ENCODE measurements around the gene ADAMTS8. TPM values are rescaled to one million over a fixed set of nuclear protein-coding genes. Genes with fewer than 3 reads are reported as not detected.

The ADAMTS8 gene
- total RNA-seq, 2 donors from 2014 or later: 1.00 to 4.0 TPM

DNA sequence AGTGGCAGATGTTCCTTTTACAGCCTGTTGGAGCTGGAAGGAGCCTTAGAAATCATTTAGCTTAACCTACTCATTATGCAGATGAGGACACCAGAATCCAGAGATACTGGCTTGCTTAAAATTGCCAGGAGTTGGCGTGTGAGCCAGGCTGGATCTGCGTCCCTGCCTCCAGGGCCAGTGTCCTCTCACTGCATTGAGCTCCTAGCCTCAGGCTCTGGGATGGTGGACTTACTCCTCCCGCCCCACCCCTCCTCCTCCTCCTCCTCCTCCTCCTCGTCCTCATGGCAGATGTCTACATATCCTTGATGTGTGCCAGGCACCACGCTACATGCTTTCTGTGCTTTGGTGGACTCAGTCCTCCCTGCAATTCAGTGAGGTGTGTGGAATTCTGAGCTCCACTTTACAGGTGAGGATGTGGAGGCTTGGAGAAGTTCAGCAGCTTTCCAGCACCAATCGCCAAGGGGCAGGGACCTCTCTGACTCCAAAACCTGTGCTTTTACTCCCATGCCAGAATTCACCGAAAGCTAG lies 44.1 kb upstream of the ADAMTS8 start:
- H3K9me3 ChIP-seq (ENCODE audit: control insufficient read depth, low read length): no peaks in the 10 kb centered on the region
- Mint-ChIP-seq H3K27me3 (ENCODE audit: insufficient read depth) (no peaks in the 10 kb centered on the region), H3K4me1 (no peaks in the 10 kb centered on the region), H3K27ac (no peak overlapping the region), H3K9me3 (no peaks in the 10 kb centered on the region), H3K36me3 (ENCODE audit: low read depth) (peaks cover 2% of the 10 kb centered on the region), H3K4me3 (no peak overlapping the region)
- H3K27ac ChIP-seq (ENCODE audit: low read depth, low read length): no peak overlapping the region
- no peaks in the 10 kb centered on the region for H3K36me3 ChIP-seq (ENCODE audit: control insufficient read depth, insufficient read depth, low read length)
- TF ChIP-seq, protein P1, sequence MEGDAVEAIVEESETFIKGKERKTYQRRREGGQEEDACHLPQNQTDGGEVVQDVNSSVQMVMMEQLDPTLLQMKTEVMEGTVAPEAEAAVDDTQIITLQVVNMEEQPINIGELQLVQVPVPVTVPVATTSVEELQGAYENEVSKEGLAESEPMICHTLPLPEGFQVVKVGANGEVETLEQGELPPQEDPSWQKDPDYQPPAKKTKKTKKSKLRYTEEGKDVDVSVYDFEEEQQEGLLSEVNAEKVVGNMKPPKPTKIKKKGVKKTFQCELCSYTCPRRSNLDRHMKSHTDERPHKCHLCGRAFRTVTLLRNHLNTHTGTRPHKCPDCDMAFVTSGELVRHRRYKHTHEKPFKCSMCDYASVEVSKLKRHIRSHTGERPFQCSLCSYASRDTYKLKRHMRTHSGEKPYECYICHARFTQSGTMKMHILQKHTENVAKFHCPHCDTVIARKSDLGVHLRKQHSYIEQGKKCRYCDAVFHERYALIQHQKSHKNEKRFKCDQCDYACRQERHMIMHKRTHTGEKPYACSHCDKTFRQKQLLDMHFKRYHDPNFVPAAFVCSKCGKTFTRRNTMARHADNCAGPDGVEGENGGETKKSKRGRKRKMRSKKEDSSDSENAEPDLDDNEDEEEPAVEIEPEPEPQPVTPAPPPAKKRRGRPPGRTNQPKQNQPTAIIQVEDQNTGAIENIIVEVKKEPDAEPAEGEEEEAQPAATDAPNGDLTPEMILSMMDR (conservative IDR thresholded peaks at IDR 0.05): no peak
- WGBS, 2 experiments (ENCODE audit: insufficient coverage in 1 of 2, insufficient read length in 1 of 2): 88 to 96% methylated on average over 4 to 7 of the region's 7 CpGs
- no peak overlapping the region for H3K9ac ChIP-seq (ENCODE audit: extremely low read depth, low read length, poor library complexity, severe bottlenecking)
- no peak overlapping the region for H3K4me3 ChIP-seq (ENCODE audit: low read length)
- no peaks in the 10 kb centered on the region for H3K27me3 ChIP-seq (ENCODE audit: control insufficient read depth, insufficient read depth, low read length, poor library complexity, severe bottlenecking)
- no peak for DNase-seq
- H3K4me1 ChIP-seq (ENCODE audit: control insufficient read depth, insufficient read depth, low read length): no peaks in the 10 kb centered on the region

DNA sequence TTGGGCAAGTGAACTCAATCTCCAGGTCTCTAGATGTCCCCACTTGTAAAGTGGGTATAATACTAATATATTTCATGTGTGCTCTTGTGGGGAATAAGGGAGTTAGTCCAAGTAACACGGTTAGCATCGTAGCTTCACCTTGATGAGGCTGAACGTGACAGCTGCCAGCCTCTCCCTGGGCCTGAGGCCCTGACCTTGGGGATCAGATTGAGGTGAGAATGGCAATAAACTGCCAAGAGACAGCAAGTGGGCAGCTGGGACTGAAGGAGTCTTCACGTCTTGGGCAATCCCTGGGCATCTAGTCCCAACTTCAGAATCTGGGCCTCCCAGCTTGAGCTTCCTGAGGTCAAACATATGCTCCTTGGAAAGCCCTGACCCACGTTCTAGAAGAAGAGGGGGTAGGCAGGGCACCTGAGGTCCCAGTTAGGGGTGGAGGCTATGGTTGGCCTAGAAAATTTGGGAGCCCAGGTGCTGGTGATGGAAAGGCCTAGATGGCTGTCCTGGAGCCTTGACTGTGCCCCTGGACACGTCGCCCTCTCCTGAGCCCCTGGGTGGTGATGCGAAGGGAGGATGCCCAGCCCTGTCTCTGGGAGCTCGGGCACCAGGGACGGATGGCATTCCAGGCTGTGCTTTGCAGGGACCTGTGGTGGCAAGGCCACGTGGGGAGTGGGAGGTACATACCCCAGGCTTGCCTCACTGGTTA lies 43.5 kb upstream of the ADAMTS8 start:
- no peak overlapping the region for H3K9ac ChIP-seq (ENCODE audit: extremely low read depth, low read length, poor library complexity, severe bottlenecking)
- H3K4me1 ChIP-seq (ENCODE audit: control insufficient read depth, insufficient read depth, low read length): no peaks in the 10 kb centered on the region
- H3K4me3 ChIP-seq (ENCODE audit: low read length): no peak overlapping the region
- Mint-ChIP-seq H3K36me3 (ENCODE audit: low read depth) (peaks cover 2% of the 10 kb centered on the region), H3K4me3 (no peak overlapping the region), H3K27ac (no peak overlapping the region), H3K4me1 (no peaks in the 10 kb centered on the region), H3K27me3 (ENCODE audit: insufficient read depth) (no peaks in the 10 kb centered on the region), H3K9me3 (no peaks in the 10 kb centered on the region)
- no peaks in the 10 kb centered on the region for H3K27me3 ChIP-seq (ENCODE audit: control insufficient read depth, insufficient read depth, low read length, poor library complexity, severe bottlenecking)
- H3K36me3 ChIP-seq (ENCODE audit: control insufficient read depth, insufficient read depth, low read length): no peaks in the 10 kb centered on the region
- DNase-seq: no peak
- H3K27ac ChIP-seq (ENCODE audit: low read depth, low read length): no peak overlapping the region
- H3K9me3 ChIP-seq (ENCODE audit: control insufficient read depth, low read length): no peaks in the 10 kb centered on the region
- WGBS, 2 experiments (ENCODE audit: insufficient coverage in 1 of 2, insufficient read length in 1 of 2): 92 to 94% methylated on average over 8 to 11 of the region's 11 CpGs
- TF ChIP-seq, protein P1 (conservative IDR thresholded peaks at IDR 0.05): no peak

DNA sequence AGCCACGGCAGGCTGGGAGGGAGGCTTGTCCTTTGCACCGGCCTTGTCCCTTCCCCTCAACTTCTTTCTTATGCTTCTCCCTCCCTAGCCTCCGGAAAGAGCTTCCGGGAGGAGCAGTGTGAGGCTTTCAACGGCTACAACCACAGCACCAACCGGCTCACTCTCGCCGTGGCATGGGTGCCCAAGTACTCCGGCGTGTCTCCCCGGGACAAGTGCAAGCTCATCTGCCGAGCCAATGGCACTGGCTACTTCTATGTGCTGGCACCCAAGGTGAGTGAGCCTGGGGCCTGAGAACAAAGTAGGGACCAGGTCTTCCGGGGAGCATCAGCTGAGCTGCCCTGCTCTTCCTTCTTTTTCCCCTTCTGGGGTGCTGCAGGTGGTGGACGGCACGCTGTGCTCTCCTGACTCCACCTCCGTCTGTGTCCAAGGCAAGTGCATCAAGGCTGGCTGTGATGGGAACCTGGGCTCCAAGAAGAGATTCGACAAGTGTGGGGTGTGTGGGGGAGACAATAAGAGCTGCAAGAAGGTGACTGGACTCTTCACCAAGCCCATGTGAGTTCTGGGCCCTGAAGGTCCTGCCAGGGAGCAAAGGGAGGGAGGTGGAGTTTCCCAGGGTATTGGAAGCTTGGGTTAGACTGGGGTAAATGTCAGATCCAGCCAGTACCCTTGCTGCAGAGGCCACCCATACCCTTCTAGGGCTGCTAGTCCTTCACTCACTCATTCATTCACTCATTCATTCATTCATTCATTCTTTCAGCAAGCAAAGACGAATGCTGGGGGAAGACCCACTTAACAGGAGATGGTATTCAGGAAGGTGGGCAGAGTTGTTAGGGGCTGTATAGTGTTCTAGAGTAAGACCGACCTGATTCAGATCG lies 42.7 kb upstream of the ADAMTS8 start:
- H3K36me3 ChIP-seq (ENCODE audit: control insufficient read depth, insufficient read depth, low read length): no peaks in the 10 kb centered on the region
- H3K9me3 ChIP-seq (ENCODE audit: control insufficient read depth, low read length): no peaks in the 10 kb centered on the region
- no peak overlapping the region for H3K4me3 ChIP-seq (ENCODE audit: low read length)
- H3K27me3 Mint-ChIP-seq (ENCODE audit: insufficient read depth): no peaks in the 10 kb centered on the region
- H3K27ac Mint-ChIP-seq: no peak overlapping the region
- TF ChIP-seq, protein P1 (conservative IDR thresholded peaks at IDR 0.05): no peak
- H3K36me3 Mint-ChIP-seq (ENCODE audit: low read depth): peaks cover 2% of the 10 kb centered on the region
- 93 to 100% methylated on average over 12 to 20 of the region's 20 CpGs for WGBS, 2 experiments (ENCODE audit: insufficient coverage in 1 of 2, insufficient read length in 1 of 2)
- no peaks in the 10 kb centered on the region for H3K9me3 Mint-ChIP-seq
- H3K4me3 Mint-ChIP-seq: no peak overlapping the region
- no peaks in the 10 kb centered on the region for H3K27me3 ChIP-seq (ENCODE audit: control insufficient read depth, insufficient read depth, low read length, poor library complexity, severe bottlenecking)
- DNase-seq: no peak
- H3K4me1 Mint-ChIP-seq: no peaks in the 10 kb centered on the region
- no peak overlapping the region for H3K27ac ChIP-seq (ENCODE audit: low read depth, low read length)
- no peaks in the 10 kb centered on the region for H3K4me1 ChIP-seq (ENCODE audit: control insufficient read depth, insufficient read depth, low read length)
- H3K9ac ChIP-seq (ENCODE audit: extremely low read depth, low read length, poor library complexity, severe bottlenecking): no peak overlapping the region
